ENCODE data around the gene ADGRG6. TPM values are rescaled to one million over a fixed set of nuclear protein-coding genes. Genes with fewer than 3 reads are reported as not detected.

Gene ADGRG6
- total and polyA plus RNA-seq, 10 of the 15 experiments (the other 5 are each of a cell fraction or from before 2014, with no cell fraction given), result 0.01 to 0.24 (median 0.13) TPM; not detected in 7

GRCh38 chr6:142275236-142276006 lies 26.4 kb upstream of the ADGRG6 start (continued):
- no peak for TF ChIP-seq CUX1 (IDR thresholded peaks at IDR 0.05; ENCODE audit: insufficient replicate concordance, low read depth, low read length)
- no peak for TF ChIP-seq SRF (IDR thresholded peaks at IDR 0.05; ENCODE audit: low read depth in 2 of 2, low read length in 2 of 2)
- no peak for TF ChIP-seq MYB (IDR thresholded peaks at IDR 0.05; ENCODE audit: borderline replicate concordance, low read depth, low read length)

- ChIA-PET RAD21 (ENCODE audit: unreplicated experiment) (no interaction called here), SMC1A (ENCODE audit: uncharacterized antibody, unreplicated experiment) (no interaction called here), POLR2A (no interaction called here), CTCF (no interaction called here)
- BruUV-seq (replicated peaks), result no TSS peak
- TF ChIP-seq SKIL (IDR thresholded peaks at IDR 0.05; ENCODE audit: low read depth, poor library complexity, severe bottlenecking) (no peak), CEBPZ (IDR thresholded peaks at IDR 0.05; ENCODE audit: low read depth, low read length) (no peak), WRNIP1 (IDR thresholded peaks at IDR 0.05; ENCODE audit: borderline replicate concordance, low read depth, low read length) (no peak), RAD51 (IDR thresholded peaks at IDR 0.05) (no peak), IKZF2 (IDR thresholded peaks at IDR 0.05) (no peak), RFX5 (IDR thresholded peaks at IDR 0.05; ENCODE audit: low read depth, low read length) (no peak)
- no peak for FAIRE-seq
- intact Hi-C loops (cut with micrococcal nuclease; ENCODE audit: unreplicated experiment) (no loop called here), in situ Hi-C loops (cut with MboI) (no loop called here)
- no peak for ATAC-seq
- no peak for DNase-seq (ENCODE audit: low read depth, low spot score)
- H3K79me2 ChIP-seq (ENCODE audit: control insufficient read depth, insufficient read depth, low read length), result no peaks in the 10 kb centered on the region
- no peaks in the 10 kb centered on the region for H3K4me1 ChIP-seq (ENCODE audit: control insufficient read depth, insufficient read depth, low read length)
- no peak overlapping the region for H2AFZ ChIP-seq (ENCODE audit: control insufficient read depth, low read depth, low read length)
- no peaks in the 10 kb centered on the region for H3K9me3 ChIP-seq (replicated peaks; ENCODE audit: control insufficient read depth, insufficient read depth, low read length)
- H3K36me3 ChIP-seq (ENCODE audit: control insufficient read depth in 2 of 2, insufficient read depth in 2 of 2, low read length in 1 of 2), result no peaks in the 10 kb centered on the region
- H3K27ac ChIP-seq (ENCODE audit: control insufficient read depth, insufficient read depth), result no peak overlapping the region
- H3K4me3 ChIP-seq, result no peak overlapping the region
- no peak overlapping the region for H3K4me2 ChIP-seq (ENCODE audit: control insufficient read depth, insufficient read depth)
- 0% methylated on average over 1 of the region's 1 CpG for WGBS (ENCODE audit: insufficient coverage, insufficient replicate concordance, low lambda C conversion rate, missing lambda C conversion rate)
- H4K20me1 ChIP-seq (ENCODE audit: control insufficient read depth, insufficient read depth), result no peaks in the 10 kb centered on the region
- H3K9ac ChIP-seq (ENCODE audit: control insufficient read depth, insufficient read depth, low read length), result no peak overlapping the region
- H3K27me3 ChIP-seq (replicated peaks in 1 of 2; ENCODE audit: control insufficient read depth in 2 of 2, insufficient read depth in 2 of 2, low read length in 1 of 2), result no peaks in the 10 kb centered on the region
Observed at GRCh38 chr6:142276256-142276655, 25.6 kb upstream of the ADGRG6 start.
